BJ (cell line): Measurements from ENCODE around the gene SETD1A. TPM values are rescaled to one million over a fixed set of nuclear protein-coding genes. Genes with fewer than 3 reads are reported as not detected.

Source experiments
- CTCF ChIA-PET: fragments of 350-600 bp; formaldehyde crosslinking; extraction: SDS; loops from one replicate; lab custom pipeline; 2021; ENCODE audit warnings: antibody characterized with exemption, inconsistent platforms; lab: Yijun Ruan, JAX
- POLR2A ChIA-PET: fragments of 300-600 bp; sonication (Branson Sonifier 250); formaldehyde crosslinking; extraction: SDS; loops from one replicate; lab custom pipeline; 2021; ENCODE audit warnings: antibody characterized with exemption; lab: Charles Lee
- DNase-seq: peaks from one replicate; pipeline ENCODE4 v3.0.0-alpha.2; 2011; ENCODE audit warnings: low read depth
- H3K27me3 ChIP-seq: 2 replicates; pipeline ENCODE4 v1.6.0; 2011; ENCODE audit warnings: low read length; ENCODE audit not compliant: control insufficient read depth, insufficient read depth
- H3K36me3 ChIP-seq: 2 replicates; pipeline ENCODE4 v1.5.1; 2011; ENCODE audit warnings: low read length; ENCODE audit not compliant: control insufficient read depth, insufficient read depth
- H3K4me3 ChIP-seq: 2 replicates; pipeline ENCODE4 v1.5.1; 2011; ENCODE audit warnings: low read depth, mild to moderate bottlenecking, control low read depth, low read length
- CTCF ChIP-seq: IDR thresholded peaks from 2 replicates; pipeline ENCODE4 v1.5.1; 2011; ENCODE audit warnings: low read depth, mild to moderate bottlenecking, control low read depth, inconsistent platforms, low read length, moderate library complexity; ENCODE audit not compliant: insufficient read depth
- polyA plus RNA-seq: library from polyadenylated mRNA; depleted of rRNA; stranded (reverse); fragments of >200 nt; gene quantifications from 2 replicates; pipeline ENCODE4 v1.2.3, GENCODE V29; 2011

SETD1A gene
- polyA plus RNA-seq, 1 experiment: 1.4 TPM

- H3K27me3 ChIP-seq: no peaks in the 10 kb centered on the region
- POLR2A ChIA-PET: no interaction called here
- CTCF ChIA-PET: interaction anchor here (1.4 to 6.6 kb wide), 5 partner anchors 10 to 112 kb away, joined by 3 to 40 read pairs (median 9); no protein-coding TSS in a partner anchor
- peak overlapping the region; percentile 79 for H3K4me3 ChIP-seq
- DNase-seq: no peak
- H3K36me3 ChIP-seq: peaks cover 23% of the 10 kb centered on the region
- TF ChIP-seq CTCF: no peak
Observed at GRCh38 chr16:30925632-30925987, 31.9 kb upstream of the SETD1A start.

GRCh38 chr16:30925995-30926811 lies 31.4 kb upstream of the SETD1A start:
- POLR2A ChIA-PET: no interaction called here
- H3K4me3 ChIP-seq: no peak overlapping the region
- H3K36me3 ChIP-seq: peaks cover 27% of the 10 kb centered on the region
- no peaks in the 10 kb centered on the region for H3K27me3 ChIP-seq
- CTCF ChIA-PET: interaction anchor here (1.4 to 6.6 kb wide), 3 partner anchors 12 to 112 kb away, joined by 3 to 40 read pairs (median 6); no protein-coding TSS in a partner anchor
- DNase-seq: no peak
- no peak for TF ChIP-seq CTCF

GRCh38 chr16:30926937-30927788 lies 30.4 kb upstream of the SETD1A start:
- CTCF ChIA-PET: interaction anchor here (0.7 to 6.6 kb wide), 5 partner anchors 11 to 113 kb away, joined by 3 to 40 read pairs (median 3); no protein-coding TSS in a partner anchor
- peaks cover 29% of the 10 kb centered on the region for H3K36me3 ChIP-seq
- no peaks in the 10 kb centered on the region for H3K27me3 ChIP-seq
- no peak overlapping the region for H3K4me3 ChIP-seq
- POLR2A ChIA-PET: no interaction called here
- DNase-seq: no peak
- TF ChIP-seq CTCF: no peak

GRCh38 chr16:30927789-30928378 lies 29.7 kb upstream of the SETD1A start:
- POLR2A ChIA-PET: interaction anchor here (0.7 kb wide), 1 partner anchor 531 kb away, joined by 5 read pairs; the partner anchor contains the start of gene ARMC5
- CTCF ChIA-PET: interaction anchor here (0.7 to 6.6 kb wide), 3 partner anchors 13 to 83 kb away, joined by 3 to 40 read pairs (median 3); no protein-coding TSS in a partner anchor
- no peak for DNase-seq
- no peak for TF ChIP-seq CTCF
- no peaks in the 10 kb centered on the region for H3K27me3 ChIP-seq
- no peak overlapping the region for H3K4me3 ChIP-seq
- H3K36me3 ChIP-seq: peaks cover 31% of the 10 kb centered on the region
